ENCODE results near the gene MYOF. TPM values are rescaled to one million over a fixed set of nuclear protein-coding genes. Genes with fewer than 3 reads are reported as not detected.
A peak's percentile ranks its signal among the peaks of the same experiment; 100 is the strongest.

The MYOF gene
- total RNA-seq, 1 donor from 2014 or later, result 68.2 TPM

DNA sequence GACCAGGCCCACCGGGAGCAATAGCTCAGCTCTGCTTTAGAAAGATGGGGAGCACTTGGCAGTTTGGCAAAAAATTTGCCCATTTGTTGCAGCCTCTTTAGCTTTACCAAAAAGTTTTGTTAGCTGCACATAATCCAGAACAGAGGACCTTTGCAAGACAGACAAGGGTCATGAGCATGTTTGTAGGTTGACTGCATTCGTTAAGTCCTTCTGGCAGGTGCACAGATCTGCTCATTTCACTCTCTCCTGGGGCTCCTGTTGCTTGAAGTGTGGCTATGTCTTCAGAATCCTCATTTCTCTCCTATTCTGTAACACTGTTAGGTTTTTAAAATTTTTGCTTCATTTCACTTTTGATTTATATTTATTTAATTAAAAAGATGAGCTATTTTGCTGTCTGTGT is 96.8 kb downstream of the MYOF start:
- no peaks in the 10 kb centered on the region for H3K9me3 ChIP-seq
- peak overlapping the region; percentile 74 to 80 for H3K27ac ChIP-seq
- TF ChIP-seq, protein P1, sequence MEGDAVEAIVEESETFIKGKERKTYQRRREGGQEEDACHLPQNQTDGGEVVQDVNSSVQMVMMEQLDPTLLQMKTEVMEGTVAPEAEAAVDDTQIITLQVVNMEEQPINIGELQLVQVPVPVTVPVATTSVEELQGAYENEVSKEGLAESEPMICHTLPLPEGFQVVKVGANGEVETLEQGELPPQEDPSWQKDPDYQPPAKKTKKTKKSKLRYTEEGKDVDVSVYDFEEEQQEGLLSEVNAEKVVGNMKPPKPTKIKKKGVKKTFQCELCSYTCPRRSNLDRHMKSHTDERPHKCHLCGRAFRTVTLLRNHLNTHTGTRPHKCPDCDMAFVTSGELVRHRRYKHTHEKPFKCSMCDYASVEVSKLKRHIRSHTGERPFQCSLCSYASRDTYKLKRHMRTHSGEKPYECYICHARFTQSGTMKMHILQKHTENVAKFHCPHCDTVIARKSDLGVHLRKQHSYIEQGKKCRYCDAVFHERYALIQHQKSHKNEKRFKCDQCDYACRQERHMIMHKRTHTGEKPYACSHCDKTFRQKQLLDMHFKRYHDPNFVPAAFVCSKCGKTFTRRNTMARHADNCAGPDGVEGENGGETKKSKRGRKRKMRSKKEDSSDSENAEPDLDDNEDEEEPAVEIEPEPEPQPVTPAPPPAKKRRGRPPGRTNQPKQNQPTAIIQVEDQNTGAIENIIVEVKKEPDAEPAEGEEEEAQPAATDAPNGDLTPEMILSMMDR (IDR thresholded peaks at IDR 0.05), result no peak
- H3K4me3 ChIP-seq, result no peak overlapping the region
- peaks cover 17 to 49% of the 10 kb centered on the region in 2 donors for H3K36me3 ChIP-seq
- intact Hi-C loops (cut with DNase I), result no loop called here
- DNase-seq (ENCODE audit: low spot score in 2 of 2), result no peak
- peaks cover 3 to 20% of the 10 kb centered on the region in 2 donors for H3K4me1 ChIP-seq
- no peaks in the 10 kb centered on the region for H3K27me3 ChIP-seq

DNA sequence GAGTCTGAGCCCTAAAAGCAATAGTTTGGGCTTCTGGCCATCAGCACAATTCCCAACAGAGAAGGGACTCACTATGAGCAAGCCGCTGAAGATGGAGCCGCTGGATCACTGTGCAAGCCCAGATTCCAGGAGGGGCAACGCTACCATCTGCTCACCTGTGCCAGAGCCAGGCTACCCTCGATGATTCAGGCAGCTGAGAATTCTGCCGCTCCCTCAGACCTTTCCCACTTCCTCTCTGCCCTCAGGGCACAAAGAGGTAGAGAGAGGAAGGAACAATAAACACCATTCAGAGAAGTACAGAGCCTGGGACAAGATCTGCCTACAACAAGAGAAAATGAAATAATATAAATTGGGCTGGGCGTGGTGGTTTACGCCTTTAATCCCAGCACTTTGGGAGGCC is 98.1 kb downstream of the MYOF start:
- Histone ChIP-seq H3K27me3 (no peaks in the 10 kb centered on the region), H3K9me3 (no peaks in the 10 kb centered on the region), H3K4me3 (no peak overlapping the region), H3K27ac (peak overlapping the region; percentile 74 to 80), H3K36me3 (peaks cover 17 to 45% of the 10 kb centered on the region in 2 donors), H3K4me1 (peaks cover 7 to 27% of the 10 kb centered on the region in 2 donors)
- TF ChIP-seq, protein P1 (IDR thresholded peaks at IDR 0.05), result no peak
- intact Hi-C loops (cut with DNase I), result no loop called here
- no peak for DNase-seq (ENCODE audit: low spot score in 2 of 2)

DNA sequence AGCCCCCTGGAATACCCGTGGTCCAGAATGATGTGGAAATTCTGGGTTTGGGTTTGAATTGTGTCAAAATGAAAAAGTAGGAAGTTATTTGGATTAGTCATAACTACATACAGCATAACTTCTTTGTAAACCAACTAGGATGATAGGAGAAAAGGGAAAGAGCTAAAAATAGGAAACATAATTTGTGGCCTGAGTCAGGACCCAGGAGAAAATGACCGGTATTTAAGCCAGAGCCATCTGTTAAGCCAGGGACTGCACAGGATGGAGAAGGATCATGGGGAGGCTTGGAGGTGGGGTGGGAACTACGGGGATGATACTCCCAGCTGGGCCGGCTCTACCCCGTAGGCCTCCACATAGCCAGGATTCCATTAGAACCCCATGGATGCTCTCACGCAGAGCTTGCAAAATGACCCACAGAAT is 98.6 kb downstream of the MYOF start:
- Histone ChIP-seq H3K4me1 (peaks cover 7 to 27% of the 10 kb centered on the region in 2 donors), H3K4me3 (no peak overlapping the region), H3K27me3 (no peaks in the 10 kb centered on the region), H3K27ac (peak overlapping the region; percentile 74 to 80), H3K9me3 (no peaks in the 10 kb centered on the region), H3K36me3 (peaks cover 17 to 42% of the 10 kb centered on the region in 2 donors)
- intact Hi-C loops (cut with DNase I), result no loop called here
- TF ChIP-seq, protein P1 (IDR thresholded peaks at IDR 0.05), result no peak
- peak in 1 of 2 donors; percentile 71 for DNase-seq (ENCODE audit: low spot score in 2 of 2)

DNA sequence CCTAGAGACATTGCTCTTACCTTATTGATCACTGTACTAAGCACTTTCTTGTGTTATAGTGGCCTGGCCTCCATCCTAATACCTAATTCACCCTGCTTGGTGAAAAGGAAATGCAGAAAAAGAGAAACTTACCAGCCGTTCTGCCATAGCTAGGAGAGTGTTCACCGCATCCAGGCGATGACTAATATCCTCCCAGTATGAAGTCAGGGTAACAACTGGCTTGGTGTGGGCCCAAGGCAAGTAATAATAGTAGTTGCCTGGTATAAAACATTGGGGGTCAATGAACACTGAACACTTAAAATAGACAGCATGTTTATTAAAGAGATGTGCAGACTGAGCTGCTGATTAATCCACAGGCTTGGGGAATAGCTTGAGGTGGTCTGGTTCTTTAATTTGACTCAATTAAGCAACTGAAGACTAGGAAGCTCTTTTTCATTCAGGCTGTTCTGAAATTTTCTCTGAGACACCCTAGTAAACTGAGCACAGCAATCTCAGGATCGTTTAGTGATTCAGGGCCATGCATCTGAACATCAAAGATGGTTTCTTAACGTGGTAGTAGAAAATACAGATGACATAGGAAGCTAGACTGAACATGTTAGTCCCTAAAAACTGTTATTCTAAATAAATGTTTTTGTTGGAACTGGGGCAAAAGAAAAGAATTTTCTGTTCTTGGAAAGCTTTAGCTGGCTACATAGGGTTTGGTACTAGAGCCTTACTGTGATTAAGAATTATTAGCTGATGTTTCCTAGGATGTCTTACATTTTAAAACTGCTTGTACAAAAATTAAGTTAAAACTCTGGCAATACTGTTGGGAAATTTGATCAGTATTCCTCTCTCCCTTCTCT is 102.2 kb downstream of the MYOF start:
- H3K27me3 ChIP-seq, result no peaks in the 10 kb centered on the region
- peaks cover 7 to 36% of the 10 kb centered on the region in 2 donors for H3K4me1 ChIP-seq
- no peak overlapping the region for H3K4me3 ChIP-seq
- H3K36me3 ChIP-seq, result peaks cover 4 to 19% of the 10 kb centered on the region in 2 donors
- TF ChIP-seq, protein P1 (IDR thresholded peaks at IDR 0.05), result no peak
- intact Hi-C loops (cut with DNase I), result no loop called here
- no peaks in the 10 kb centered on the region for H3K9me3 ChIP-seq
- peak in 1 of 2 donors; percentile 77 for DNase-seq (ENCODE audit: low spot score in 2 of 2)
- H3K27ac ChIP-seq, result peak overlapping the region; percentile 64 to 83

DNA sequence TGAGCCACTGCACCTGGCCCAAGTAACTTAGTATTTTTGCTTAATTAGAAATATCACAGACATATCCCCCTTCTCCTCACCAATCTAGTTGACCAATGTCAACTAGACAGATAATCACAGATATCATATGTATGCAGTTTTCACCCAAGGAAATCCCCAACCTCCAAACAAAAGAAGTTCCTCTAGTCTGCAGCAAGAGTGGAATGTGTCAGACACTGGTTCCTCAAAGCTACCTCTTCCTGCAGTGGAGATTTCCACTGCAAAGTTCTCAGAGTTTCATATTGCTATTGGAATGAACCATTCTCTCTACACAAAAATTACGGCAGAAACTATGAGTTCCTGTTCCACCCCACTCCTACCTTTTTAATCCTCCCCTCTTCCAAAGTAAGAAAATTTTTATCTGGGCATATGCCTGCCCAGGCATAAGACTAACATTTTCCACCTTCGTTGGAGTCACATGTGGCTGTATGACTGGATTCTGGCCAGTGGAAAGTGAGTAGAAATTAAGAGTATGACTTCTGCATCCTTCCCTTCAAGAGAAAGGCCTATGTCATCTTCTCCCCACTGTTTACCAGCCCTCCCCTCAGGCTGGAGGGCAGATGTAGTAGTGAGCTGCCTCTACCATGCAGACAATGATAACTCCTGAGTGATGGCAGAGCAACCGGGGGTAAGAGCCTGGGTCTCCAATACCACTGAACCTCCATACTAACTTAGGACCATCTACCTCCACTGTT is 103.0 kb downstream of the MYOF start:
- peaks cover 7 to 35% of the 10 kb centered on the region in 2 donors for H3K4me1 ChIP-seq
- DNase-seq (ENCODE audit: low spot score in 2 of 2), result no peak
- intact Hi-C loops (cut with DNase I), result no loop called here
- H3K36me3 ChIP-seq, result peaks cover 12 to 24% of the 10 kb centered on the region in 2 donors
- TF ChIP-seq, protein P1 (IDR thresholded peaks at IDR 0.05), result no peak
- no peaks in the 10 kb centered on the region for H3K27me3 ChIP-seq
- H3K9me3 ChIP-seq, result no peaks in the 10 kb centered on the region
- no peak overlapping the region for H3K4me3 ChIP-seq
- peak overlapping the region; percentile 64 to 83 for H3K27ac ChIP-seq
